K562 (cell line): Measurements from ENCODE around the gene NLGN3. TPM values are rescaled to one million over a fixed set of nuclear protein-coding genes. Genes with fewer than 3 reads are reported as not detected.

Experiments used
- BMI1 ChIP-seq: fragments of 150-350 bp; IDR thresholded peaks from 2 replicates; pipeline ENCODE4 v1.6.1; 2014; ENCODE audit warnings: low read length
- CHD2 ChIP-seq: IDR thresholded peaks from 2 replicates; pipeline ENCODE4 v1.6.1; 2011; ENCODE audit warnings: low read depth, low read length
- ESRRA ChIP-seq: fragments of 450-650 bp; IDR thresholded peaks from 2 replicates; pipeline ENCODE4 v1.6.1; 2014; ENCODE audit warnings: low read depth, mild to moderate bottlenecking, moderate library complexity, borderline replicate concordance
- HEY1 ChIP-seq: fragments of 250-450 bp; sonication (Bioruptor Pico); IDR thresholded peaks from 2 replicates; pipeline ENCODE4 v1.5.0; 2020; ENCODE audit warnings: mild to moderate bottlenecking, moderate library complexity, borderline replicate concordance
- HNRNPK ChIP-seq: fragments of 200-400 bp; formaldehyde crosslinking; IDR thresholded peaks from one replicate; pipeline ENCODE4 v1.6.1; 2018; ENCODE audit warnings: mild to moderate bottlenecking, low read depth, low read length; ENCODE audit not compliant: poor library complexity, severe bottlenecking
- NR2C1 ChIP-seq, 2 experiments: fragments of 450-650 bp; IDR thresholded peaks; 2 replicates each; pipeline ENCODE4 v1.6.1; 2017; ENCODE audit warnings: mild to moderate bottlenecking in 2 of 2, antibody characterized with exemption in 1 of 2, inconsistent platforms in 1 of 2, missing compliant biosample characterization in 1 of 2, missing genetic modification characterization in 1 of 2
- PML ChIP-seq: IDR thresholded peaks from 2 replicates; pipeline ENCODE4 v1.6.1; 2012; ENCODE audit warnings: low read length, inconsistent platforms
- PTBP1 ChIP-seq: fragments of 200-400 bp; formaldehyde crosslinking; IDR thresholded peaks from 2 replicates; pipeline ENCODE4 v1.6.1; 2017; ENCODE audit warnings: low read depth, low read length
- SUPT5H ChIP-seq: fragments of 450-650 bp; IDR thresholded peaks from 2 replicates; pipeline ENCODE4 v1.6.1; 2016
- TAF7 ChIP-seq: fragments of 450-650 bp; IDR thresholded peaks from 2 replicates; pipeline ENCODE4 v1.6.1; 2016; ENCODE audit warnings: missing genetic modification characterization, missing compliant biosample characterization
- TAF9B ChIP-seq: fragments of 450-650 bp; IDR thresholded peaks from 2 replicates; pipeline ENCODE4 v1.6.1; 2018; ENCODE audit warnings: mild to moderate bottlenecking; ENCODE audit not compliant: partially characterized antibody
- ZNF232 ChIP-seq: sonication (generic); formaldehyde crosslinking; IDR thresholded peaks from 2 replicates; pipeline ENCODE4 v1.8.0; 2022; ENCODE audit warnings: mild to moderate bottlenecking, missing genetic modification reagents
- polyA plus RNA-seq, 8 experiments: library from polyadenylated mRNA; depleted of rRNA in 4 of 8; stranded (reverse) in 5 of 8; unstranded in 3 of 8; fragments of >200 nt; fragmentation: Nextera tagmentation in 2 of 8; fragmentation: Illumina TruSeq in 1 of 8; extraction: Ambion mirVana in 2 of 8; extraction: Trizol in 1 of 8; gene quantifications; 2 replicates each; pipeline versions ENCODE4 v1.2.1 to v1.2.3, GENCODE V29; 2011 to 2014; ENCODE audit warnings: inconsistent platforms in 1 of 8, missing spikeins in 1 of 8
- total RNA-seq, 7 experiments: library from RNA; depleted of rRNA in 6 of 7; stranded (reverse); fragments of >200 nt in 6 of 7; fragmentation: Illumina TruSeq in 2 of 7; extraction: Trizol in 2 of 7; gene quantifications; 2 replicates each; pipeline versions ENCODE4 v1.2.1 to v1.2.3, GENCODE V29; 2011 to 2021; ENCODE audit warnings: low replicate concordance in 1 of 7
- TF ChIP-seq, protein P1 (sequence below): sonication (generic); IDR thresholded peaks from 2 replicates; pipeline ENCODE4 v1.6.1; 2016
- TF ChIP-seq, protein P2 (sequence below): fragments of 450-650 bp; formaldehyde crosslinking; IDR thresholded peaks from 2 replicates; pipeline ENCODE4 v1.4.0; 2022; ENCODE audit warnings: missing genetic modification characterization
- TF ChIP-seq, protein P3 (sequence below): fragments of 450-650 bp; formaldehyde crosslinking; IDR thresholded peaks from 2 replicates; pipeline ENCODE4 v1.4.0; 2022; ENCODE audit warnings: missing genetic modification characterization
- TF ChIP-seq, protein P4 (sequence below): IDR thresholded peaks from 2 replicates; pipeline ENCODE4 v1.6.1; 2014; ENCODE audit warnings: antibody characterized with exemption
- TF ChIP-seq, protein P5 (sequence below): sonication (generic); formaldehyde crosslinking; IDR thresholded peaks from 2 replicates; pipeline ENCODE4 v1.8.0; 2022; ENCODE audit warnings: mild to moderate bottlenecking, missing genetic modification reagents

Gene NLGN3
- total and polyA plus RNA-seq, 9 of the 15 experiments (the other 6 are each of a cell fraction or from before 2014, with no cell fraction given) = 0.03 to 0.86 (median 0.25) TPM

DNA sequence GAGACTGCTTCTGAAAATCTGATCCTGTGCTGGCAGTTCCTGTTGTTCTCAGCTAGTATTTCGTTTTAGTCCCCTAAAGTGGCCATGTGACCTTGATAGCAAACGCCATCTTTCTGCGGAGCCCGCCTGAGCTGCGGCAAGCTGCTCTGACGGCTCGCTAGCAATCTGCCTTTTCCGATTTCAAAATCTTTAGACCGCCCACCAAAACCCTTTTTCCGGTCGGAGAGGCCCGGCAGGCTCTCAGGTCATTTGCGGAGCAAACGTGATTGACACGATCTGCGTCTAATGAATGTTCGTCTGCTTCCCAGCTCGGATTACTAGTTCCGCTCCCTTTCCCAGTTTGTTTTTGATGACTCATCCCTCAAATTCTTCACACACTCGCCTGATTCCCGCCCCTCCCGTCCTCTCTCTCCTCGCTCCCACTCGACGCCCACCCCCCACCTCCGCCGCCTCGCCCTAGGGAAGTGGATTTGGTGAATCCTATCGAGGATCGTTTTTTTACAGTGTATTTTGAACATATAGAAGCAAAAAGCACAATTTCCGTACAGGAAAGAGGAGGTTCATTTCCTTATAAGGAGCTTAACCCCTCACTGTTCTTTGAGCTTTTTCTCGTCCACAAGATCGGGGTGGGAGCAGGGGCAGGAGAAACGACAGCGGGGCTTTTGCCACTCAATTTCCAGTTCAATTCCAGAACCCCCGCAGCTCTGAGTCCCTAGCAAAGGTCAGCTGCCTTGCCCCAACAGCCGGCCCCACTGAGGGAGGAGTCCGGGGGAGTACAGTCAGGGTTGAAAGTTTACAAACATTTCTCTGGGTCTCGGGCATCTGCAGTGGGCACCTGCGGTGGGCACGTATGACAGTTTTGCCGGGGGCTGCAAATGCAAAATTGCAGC is 37.5 kb downstream of the NLGN3 start (continued):
- TF ChIP-seq PTBP1 (no peak), PML (peak; percentile 83), TAF9B (peak; percentile 52), SUPT5H (peak; percentile 72), NR2C1 (IDR thresholded peaks at IDR 0.05) (no peak), NR2C1 (tag; IDR thresholded peaks at IDR 0.05) (peak; percentile 17), ESRRA (peak; percentile 91), CHD2 (peak; percentile 55), TAF7 (tag) (peak; percentile 50), HNRNPK (no peak), ZNF232 (CRISPR knock-in tag) (no peak), BMI1 (no peak), HEY1 (no peak)
- TF ChIP-seq, protein P1, sequence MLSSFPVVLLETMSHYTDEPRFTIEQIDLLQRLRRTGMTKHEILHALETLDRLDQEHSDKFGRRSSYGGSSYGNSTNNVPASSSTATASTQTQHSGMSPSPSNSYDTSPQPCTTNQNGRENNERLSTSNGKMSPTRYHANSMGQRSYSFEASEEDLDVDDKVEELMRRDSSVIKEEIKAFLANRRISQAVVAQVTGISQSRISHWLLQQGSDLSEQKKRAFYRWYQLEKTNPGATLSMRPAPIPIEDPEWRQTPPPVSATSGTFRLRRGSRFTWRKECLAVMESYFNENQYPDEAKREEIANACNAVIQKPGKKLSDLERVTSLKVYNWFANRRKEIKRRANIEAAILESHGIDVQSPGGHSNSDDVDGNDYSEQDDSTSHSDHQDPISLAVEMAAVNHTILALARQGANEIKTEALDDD = no peak
- TF ChIP-seq, protein P2, sequence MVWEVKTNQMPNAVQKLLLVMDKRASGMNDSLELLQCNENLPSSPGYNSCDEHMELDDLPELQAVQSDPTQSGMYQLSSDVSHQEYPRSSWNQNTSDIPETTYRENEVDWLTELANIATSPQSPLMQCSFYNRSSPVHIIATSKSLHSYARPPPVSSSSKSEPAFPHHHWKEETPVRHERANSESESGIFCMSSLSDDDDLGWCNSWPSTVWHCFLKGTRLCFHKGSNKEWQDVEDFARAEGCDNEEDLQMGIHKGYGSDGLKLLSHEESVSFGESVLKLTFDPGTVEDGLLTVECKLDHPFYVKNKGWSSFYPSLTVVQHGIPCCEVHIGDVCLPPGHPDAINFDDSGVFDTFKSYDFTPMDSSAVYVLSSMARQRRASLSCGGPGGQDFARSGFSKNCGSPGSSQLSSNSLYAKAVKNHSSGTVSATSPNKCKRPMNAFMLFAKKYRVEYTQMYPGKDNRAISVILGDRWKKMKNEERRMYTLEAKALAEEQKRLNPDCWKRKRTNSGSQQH = no peak
- TF ChIP-seq, protein P3, sequence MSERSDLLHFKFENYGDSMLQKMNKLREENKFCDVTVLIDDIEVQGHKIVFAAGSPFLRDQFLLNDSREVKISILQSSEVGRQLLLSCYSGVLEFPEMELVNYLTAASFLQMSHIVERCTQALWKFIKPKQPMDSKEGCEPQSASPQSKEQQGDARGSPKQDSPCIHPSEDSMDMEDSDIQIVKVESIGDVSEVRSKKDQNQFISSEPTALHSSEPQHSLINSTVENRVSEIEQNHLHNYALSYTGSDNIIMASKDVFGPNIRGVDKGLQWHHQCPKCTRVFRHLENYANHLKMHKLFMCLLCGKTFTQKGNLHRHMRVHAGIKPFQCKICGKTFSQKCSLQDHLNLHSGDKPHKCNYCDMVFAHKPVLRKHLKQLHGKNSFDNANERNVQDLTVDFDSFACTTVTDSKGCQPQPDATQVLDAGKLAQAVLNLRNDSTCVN (CRISPR knock-in tag) = no peak
- TF ChIP-seq, protein P4, sequence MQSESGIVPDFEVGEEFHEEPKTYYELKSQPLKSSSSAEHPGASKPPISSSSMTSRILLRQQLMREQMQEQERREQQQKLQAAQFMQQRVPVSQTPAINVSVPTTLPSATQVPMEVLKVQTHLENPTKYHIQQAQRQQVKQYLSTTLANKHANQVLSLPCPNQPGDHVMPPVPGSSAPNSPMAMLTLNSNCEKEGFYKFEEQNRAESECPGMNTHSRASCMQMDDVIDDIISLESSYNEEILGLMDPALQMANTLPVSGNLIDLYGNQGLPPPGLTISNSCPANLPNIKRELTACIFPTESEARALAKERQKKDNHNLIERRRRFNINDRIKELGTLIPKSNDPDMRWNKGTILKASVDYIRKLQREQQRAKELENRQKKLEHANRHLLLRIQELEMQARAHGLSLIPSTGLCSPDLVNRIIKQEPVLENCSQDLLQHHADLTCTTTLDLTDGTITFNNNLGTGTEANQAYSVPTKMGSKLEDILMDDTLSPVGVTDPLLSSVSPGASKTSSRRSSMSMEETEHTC = no peak
- TF ChIP-seq, protein P5, sequence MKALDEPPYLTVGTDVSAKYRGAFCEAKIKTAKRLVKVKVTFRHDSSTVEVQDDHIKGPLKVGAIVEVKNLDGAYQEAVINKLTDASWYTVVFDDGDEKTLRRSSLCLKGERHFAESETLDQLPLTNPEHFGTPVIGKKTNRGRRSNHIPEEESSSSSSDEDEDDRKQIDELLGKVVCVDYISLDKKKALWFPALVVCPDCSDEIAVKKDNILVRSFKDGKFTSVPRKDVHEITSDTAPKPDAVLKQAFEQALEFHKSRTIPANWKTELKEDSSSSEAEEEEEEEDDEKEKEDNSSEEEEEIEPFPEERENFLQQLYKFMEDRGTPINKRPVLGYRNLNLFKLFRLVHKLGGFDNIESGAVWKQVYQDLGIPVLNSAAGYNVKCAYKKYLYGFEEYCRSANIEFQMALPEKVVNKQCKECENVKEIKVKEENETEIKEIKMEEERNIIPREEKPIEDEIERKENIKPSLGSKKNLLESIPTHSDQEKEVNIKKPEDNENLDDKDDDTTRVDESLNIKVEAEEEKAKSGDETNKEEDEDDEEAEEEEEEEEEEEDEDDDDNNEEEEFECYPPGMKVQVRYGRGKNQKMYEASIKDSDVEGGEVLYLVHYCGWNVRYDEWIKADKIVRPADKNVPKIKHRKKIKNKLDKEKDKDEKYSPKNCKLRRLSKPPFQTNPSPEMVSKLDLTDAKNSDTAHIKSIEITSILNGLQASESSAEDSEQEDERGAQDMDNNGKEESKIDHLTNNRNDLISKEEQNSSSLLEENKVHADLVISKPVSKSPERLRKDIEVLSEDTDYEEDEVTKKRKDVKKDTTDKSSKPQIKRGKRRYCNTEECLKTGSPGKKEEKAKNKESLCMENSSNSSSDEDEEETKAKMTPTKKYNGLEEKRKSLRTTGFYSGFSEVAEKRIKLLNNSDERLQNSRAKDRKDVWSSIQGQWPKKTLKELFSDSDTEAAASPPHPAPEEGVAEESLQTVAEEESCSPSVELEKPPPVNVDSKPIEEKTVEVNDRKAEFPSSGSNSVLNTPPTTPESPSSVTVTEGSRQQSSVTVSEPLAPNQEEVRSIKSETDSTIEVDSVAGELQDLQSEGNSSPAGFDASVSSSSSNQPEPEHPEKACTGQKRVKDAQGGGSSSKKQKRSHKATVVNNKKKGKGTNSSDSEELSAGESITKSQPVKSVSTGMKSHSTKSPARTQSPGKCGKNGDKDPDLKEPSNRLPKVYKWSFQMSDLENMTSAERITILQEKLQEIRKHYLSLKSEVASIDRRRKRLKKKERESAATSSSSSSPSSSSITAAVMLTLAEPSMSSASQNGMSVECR = no peak
